ENCODE results near the gene IQGAP3. TPM values are rescaled to one million over a fixed set of nuclear protein-coding genes. Genes with fewer than 3 reads are reported as not detected.

IQGAP3 gene
- polyA plus RNA-seq, 1 of the 3 experiments (the other 2 are of a cell fraction), result 15.6 TPM

DNA sequence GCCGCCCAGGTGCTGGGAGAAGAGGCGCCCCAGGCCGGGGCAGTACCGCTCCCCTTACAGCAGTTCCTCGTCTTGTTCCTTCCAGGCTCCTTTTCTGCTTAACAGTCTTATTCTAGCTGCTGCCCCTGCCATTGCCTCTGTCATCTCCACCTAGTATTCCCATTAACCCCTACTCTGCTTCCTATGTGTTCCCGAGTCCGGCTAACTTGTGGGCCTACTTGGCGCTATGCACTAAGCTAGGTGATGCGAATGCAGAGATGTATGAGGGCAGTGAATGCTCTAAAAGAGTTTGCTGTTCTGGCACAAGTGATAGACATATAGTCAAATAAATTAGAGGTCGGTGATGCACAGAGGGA is 276 bp upstream of the IQGAP3 start:
- Histone ChIP-seq H2AFZ (ENCODE audit: low read depth) (peak overlapping the region; percentile 75), H3K4me1 (ENCODE audit: control insufficient read depth in 1 of 2, insufficient read depth in 2 of 2, low read depth in 1 of 2, low read length in 1 of 2) (peaks cover 7 to 15% of the 10 kb centered on the region in 2 experiments; a peak in 3 of 4 replicates), H3K4me3 (ENCODE audit: low read depth in 2 of 2, low read length in 1 of 2) (peak overlapping the region; percentile 67 to 72), H3K27ac (ENCODE audit: low read depth in 2 of 2, low read length in 1 of 2) (no peak overlapping the region), H3K4me2 (peak overlapping the region; percentile 83), H3K36me3 (replicated peaks in 1 of 2; ENCODE audit: control insufficient read depth in 1 of 2, insufficient read depth in 2 of 2, low read length in 1 of 2) (peaks cover 2 to 3% of the 10 kb centered on the region in 2 experiments), H3K9me3 (no peaks in the 10 kb centered on the region), H4K20me1 (ENCODE audit: insufficient read depth) (peaks cover 4% of the 10 kb centered on the region; the same call in 1 of the 2 replicates), H3K9me2 (no peaks in the 10 kb centered on the region), H3K27me3 (ENCODE audit: insufficient read depth) (no peaks in the 10 kb centered on the region), H3K9ac (no peak overlapping the region), H3F3A (replicated peaks; ENCODE audit: insufficient read depth) (peaks cover 11% of the 10 kb centered on the region), H3K79me2 (ENCODE audit: insufficient read depth) (peaks cover 34% of the 10 kb centered on the region)
- DNase-seq, result no peak
- TF ChIP-seq GATA2 (CRISPR knock-in tag; IDR thresholded peaks at IDR 0.05) (no peak), MEF2A (IDR thresholded peaks at IDR 0.05; ENCODE audit: borderline replicate concordance, low read depth) (no peak), FOXM1 (IDR thresholded peaks at IDR 0.05; ENCODE audit: low read depth) (no peak), ELF1 (IDR thresholded peaks at IDR 0.05) (no peak), SIN3A (IDR thresholded peaks at IDR 0.05; ENCODE audit: borderline replicate concordance, low read depth, low read length) (no peak), POLR2AphosphoS5 (IDR thresholded peaks at IDR 0.05; ENCODE audit: low read depth, low read length) (no peak), JUND (IDR thresholded peaks at IDR 0.05) (no peak), SMC3 (IDR thresholded peaks at IDR 0.05; ENCODE audit: low read depth, low read length) (no peak), EP300 (IDR thresholded peaks at IDR 0.05; ENCODE audit: borderline replicate concordance in 1 of 2, low read depth in 1 of 2, low read length in 1 of 2) (no peak)
- TF ChIP-seq, protein P1, sequence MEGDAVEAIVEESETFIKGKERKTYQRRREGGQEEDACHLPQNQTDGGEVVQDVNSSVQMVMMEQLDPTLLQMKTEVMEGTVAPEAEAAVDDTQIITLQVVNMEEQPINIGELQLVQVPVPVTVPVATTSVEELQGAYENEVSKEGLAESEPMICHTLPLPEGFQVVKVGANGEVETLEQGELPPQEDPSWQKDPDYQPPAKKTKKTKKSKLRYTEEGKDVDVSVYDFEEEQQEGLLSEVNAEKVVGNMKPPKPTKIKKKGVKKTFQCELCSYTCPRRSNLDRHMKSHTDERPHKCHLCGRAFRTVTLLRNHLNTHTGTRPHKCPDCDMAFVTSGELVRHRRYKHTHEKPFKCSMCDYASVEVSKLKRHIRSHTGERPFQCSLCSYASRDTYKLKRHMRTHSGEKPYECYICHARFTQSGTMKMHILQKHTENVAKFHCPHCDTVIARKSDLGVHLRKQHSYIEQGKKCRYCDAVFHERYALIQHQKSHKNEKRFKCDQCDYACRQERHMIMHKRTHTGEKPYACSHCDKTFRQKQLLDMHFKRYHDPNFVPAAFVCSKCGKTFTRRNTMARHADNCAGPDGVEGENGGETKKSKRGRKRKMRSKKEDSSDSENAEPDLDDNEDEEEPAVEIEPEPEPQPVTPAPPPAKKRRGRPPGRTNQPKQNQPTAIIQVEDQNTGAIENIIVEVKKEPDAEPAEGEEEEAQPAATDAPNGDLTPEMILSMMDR (IDR thresholded peaks at IDR 0.05), result no peak
- TF ChIP-seq, protein P2, sequence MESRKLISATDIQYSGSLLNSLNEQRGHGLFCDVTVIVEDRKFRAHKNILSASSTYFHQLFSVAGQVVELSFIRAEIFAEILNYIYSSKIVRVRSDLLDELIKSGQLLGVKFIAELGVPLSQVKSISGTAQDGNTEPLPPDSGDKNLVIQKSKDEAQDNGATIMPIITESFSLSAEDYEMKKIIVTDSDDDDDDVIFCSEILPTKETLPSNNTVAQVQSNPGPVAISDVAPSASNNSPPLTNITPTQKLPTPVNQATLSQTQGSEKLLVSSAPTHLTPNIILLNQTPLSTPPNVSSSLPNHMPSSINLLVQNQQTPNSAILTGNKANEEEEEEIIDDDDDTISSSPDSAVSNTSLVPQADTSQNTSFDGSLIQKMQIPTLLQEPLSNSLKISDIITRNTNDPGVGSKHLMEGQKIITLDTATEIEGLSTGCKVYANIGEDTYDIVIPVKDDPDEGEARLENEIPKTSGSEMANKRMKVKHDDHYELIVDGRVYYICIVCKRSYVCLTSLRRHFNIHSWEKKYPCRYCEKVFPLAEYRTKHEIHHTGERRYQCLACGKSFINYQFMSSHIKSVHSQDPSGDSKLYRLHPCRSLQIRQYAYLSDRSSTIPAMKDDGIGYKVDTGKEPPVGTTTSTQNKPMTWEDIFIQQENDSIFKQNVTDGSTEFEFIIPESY (IDR thresholded peaks at IDR 0.05; ENCODE audit: borderline replicate concordance, low read depth), result no peak
- TF ChIP-seq, protein P3, sequence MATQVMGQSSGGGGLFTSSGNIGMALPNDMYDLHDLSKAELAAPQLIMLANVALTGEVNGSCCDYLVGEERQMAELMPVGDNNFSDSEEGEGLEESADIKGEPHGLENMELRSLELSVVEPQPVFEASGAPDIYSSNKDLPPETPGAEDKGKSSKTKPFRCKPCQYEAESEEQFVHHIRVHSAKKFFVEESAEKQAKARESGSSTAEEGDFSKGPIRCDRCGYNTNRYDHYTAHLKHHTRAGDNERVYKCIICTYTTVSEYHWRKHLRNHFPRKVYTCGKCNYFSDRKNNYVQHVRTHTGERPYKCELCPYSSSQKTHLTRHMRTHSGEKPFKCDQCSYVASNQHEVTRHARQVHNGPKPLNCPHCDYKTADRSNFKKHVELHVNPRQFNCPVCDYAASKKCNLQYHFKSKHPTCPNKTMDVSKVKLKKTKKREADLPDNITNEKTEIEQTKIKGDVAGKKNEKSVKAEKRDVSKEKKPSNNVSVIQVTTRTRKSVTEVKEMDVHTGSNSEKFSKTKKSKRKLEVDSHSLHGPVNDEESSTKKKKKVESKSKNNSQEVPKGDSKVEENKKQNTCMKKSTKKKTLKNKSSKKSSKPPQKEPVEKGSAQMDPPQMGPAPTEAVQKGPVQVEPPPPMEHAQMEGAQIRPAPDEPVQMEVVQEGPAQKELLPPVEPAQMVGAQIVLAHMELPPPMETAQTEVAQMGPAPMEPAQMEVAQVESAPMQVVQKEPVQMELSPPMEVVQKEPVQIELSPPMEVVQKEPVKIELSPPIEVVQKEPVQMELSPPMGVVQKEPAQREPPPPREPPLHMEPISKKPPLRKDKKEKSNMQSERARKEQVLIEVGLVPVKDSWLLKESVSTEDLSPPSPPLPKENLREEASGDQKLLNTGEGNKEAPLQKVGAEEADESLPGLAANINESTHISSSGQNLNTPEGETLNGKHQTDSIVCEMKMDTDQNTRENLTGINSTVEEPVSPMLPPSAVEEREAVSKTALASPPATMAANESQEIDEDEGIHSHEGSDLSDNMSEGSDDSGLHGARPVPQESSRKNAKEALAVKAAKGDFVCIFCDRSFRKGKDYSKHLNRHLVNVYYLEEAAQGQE (IDR thresholded peaks at IDR 0.05; ENCODE audit: low read depth, low read length), result no peak
- TF ChIP-seq, protein P4, sequence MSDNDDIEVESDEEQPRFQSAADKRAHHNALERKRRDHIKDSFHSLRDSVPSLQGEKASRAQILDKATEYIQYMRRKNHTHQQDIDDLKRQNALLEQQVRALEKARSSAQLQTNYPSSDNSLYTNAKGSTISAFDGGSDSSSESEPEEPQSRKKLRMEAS (IDR thresholded peaks at IDR 0.05; ENCODE audit: low read depth), result no peak
- CTCF ChIA-PET, result interaction anchor here (0.5 to 2.5 kb wide), 7 partner anchors 11 to 187 kb away, joined by 3 to 13 read pairs (median 4); no protein-coding TSS in a partner anchor
- WGBS (ENCODE audit: low lambda C conversion rate), result 32% methylated on average over 8 of the region's 10 CpGs
- POLR2A ChIA-PET, result no interaction called here
